SK-N-SH (cell line): ENCODE data around the gene FBXO33. TPM values are rescaled to one million over a fixed set of nuclear protein-coding genes. Genes with fewer than 3 reads are reported as not detected.

Experiments used
- CTCF ChIA-PET: fragments of 300-600, 350-600 bp; formaldehyde crosslinking; extraction: SDS; loops from one replicate; lab custom pipeline; 2021; lab: Yijun Ruan, JAX
- POLR2A ChIA-PET: fragments of 350-600 bp; sonication (Branson Sonifier 250); formaldehyde crosslinking; extraction: SDS; loops from one replicate; lab custom pipeline; 2020; ENCODE audit warnings: antibody characterized with exemption, inconsistent platforms; lab: Yijun Ruan, JAX
- DNase-seq: peaks from one replicate; pipeline ENCODE4 v3.0.0; 2012
- H2AFZ ChIP-seq: fragments of 200-600 bp; sonication (generic); 2 replicates; pipeline ENCODE4 v1.8.1; 2016; ENCODE audit warnings: antibody characterized with exemption, mild to moderate bottlenecking, low read depth
- H3F3A ChIP-seq: fragments of 200-600 bp; sonication (generic); replicated peaks from 2 replicates; pipeline ENCODE3; 2016; ENCODE audit warnings: antibody characterized with exemption, mild to moderate bottlenecking; ENCODE audit not compliant: insufficient read depth
- H3K27ac ChIP-seq, 2 experiments: fragments of 200-500 bp in 1 of 2; fragments of 200-600 bp in 1 of 2; sonication (Bioruptor generic) in 1 of 2; sonication (generic), shearing (Covaris generic) in 1 of 2; 2 replicates each; pipeline versions ENCODE4 v1.5.1 to v1.6.1; 2014 to 2016; ENCODE audit warnings: low read depth in 2 of 2, inconsistent platforms in 1 of 2, low read length in 1 of 2, mild to moderate bottlenecking in 1 of 2, mixed read lengths in 1 of 2
- H3K27me3 ChIP-seq: fragments of 200-600 bp; sonication (generic), shearing (Covaris generic); 2 replicates; pipeline ENCODE4 v1.6.1; 2016; ENCODE audit warnings: mixed run types; ENCODE audit not compliant: insufficient read depth
- H3K36me3 ChIP-seq, 2 experiments: fragments of 200-500 bp in 1 of 2; fragments of 200-600 bp in 1 of 2; sonication (Bioruptor generic) in 1 of 2; sonication (generic) in 1 of 2; replicated peaks in 1 of 2; 2 replicates each; pipeline versions ENCODE3 to v1.5.1; 2014 to 2016; ENCODE audit warnings: low read length in 1 of 2, mild to moderate bottlenecking in 1 of 2; ENCODE audit not compliant: insufficient read depth in 2 of 2, control insufficient read depth in 1 of 2
- H3K4me1 ChIP-seq, 2 experiments: fragments of 200-500 bp in 1 of 2; fragments of 200-600 bp in 1 of 2; sonication (Bioruptor generic) in 1 of 2; sonication (generic), shearing (Covaris generic) in 1 of 2; 2 replicates each; pipeline versions ENCODE4 v1.5.1 to v1.6.1; 2014 to 2016; ENCODE audit warnings: low read depth in 1 of 2, low read length in 1 of 2, mixed run types in 1 of 2; ENCODE audit not compliant: insufficient read depth in 2 of 2, control insufficient read depth in 1 of 2
- H3K4me2 ChIP-seq: fragments of 200-600 bp; sonication (generic), shearing (Covaris generic); 2 replicates; pipeline ENCODE4 v1.6.1; 2017; ENCODE audit warnings: mixed run types
- H3K4me3 ChIP-seq, 2 experiments: fragments of 200-500 bp in 1 of 2; fragments of 200-600 bp in 1 of 2; sonication (Bioruptor generic) in 1 of 2; sonication (generic), shearing (Covaris generic) in 1 of 2; 2 replicates each; pipeline versions ENCODE4 v1.5.1 to v1.8.1; 2014 to 2016; ENCODE audit warnings: low read depth in 2 of 2, inconsistent platforms in 1 of 2, low read length in 1 of 2, mild to moderate bottlenecking in 1 of 2, mixed read lengths in 1 of 2, moderate library complexity in 1 of 2
- H3K79me2 ChIP-seq: fragments of 200-600 bp; sonication (generic); 2 replicates; pipeline ENCODE4 v1.8.1; 2017; ENCODE audit warnings: mild to moderate bottlenecking; ENCODE audit not compliant: insufficient read depth
- H3K9ac ChIP-seq: fragments of 200-600 bp; sonication (generic); 2 replicates; pipeline ENCODE4 v1.6.1; 2017; ENCODE audit warnings: mixed run types
- H3K9me2 ChIP-seq: fragments of 200-600 bp; sonication (generic); 2 replicates; pipeline ENCODE4 v1.6.1; 2017; ENCODE audit warnings: mixed run types
- H3K9me3 ChIP-seq: fragments of 200-600 bp; sonication (generic); 2 replicates; pipeline ENCODE4 v1.6.1; 2017; ENCODE audit warnings: mixed run types, mild to moderate bottlenecking, moderate library complexity
- H4K20me1 ChIP-seq: fragments of 200-600 bp; sonication (generic); 2 replicates; pipeline ENCODE4 v1.6.1; 2017; ENCODE audit warnings: mild to moderate bottlenecking, mixed run types; ENCODE audit not compliant: insufficient read depth
- CHD2 ChIP-seq: fragments of 150-350 bp; IDR thresholded peaks from 2 replicates; pipeline ENCODE4 v1.6.1; 2018; ENCODE audit warnings: low read length; ENCODE audit not compliant: partially characterized antibody
- EZH2phosphoT487 ChIP-seq: fragments of 200-600 bp; sonication (generic); IDR thresholded peaks from 2 replicates; pipeline ENCODE4 v1.6.1; 2017; ENCODE audit warnings: low read depth, mixed run types, mild to moderate bottlenecking, antibody characterized with exemption, moderate library complexity, borderline replicate concordance
- FOSL2 ChIP-seq: IDR thresholded peaks from 2 replicates; pipeline ENCODE4 v1.4.0; 2012; ENCODE audit warnings: low read depth, mild to moderate bottlenecking, moderate library complexity, borderline replicate concordance
- GATA2 ChIP-seq: sonication (generic); formaldehyde crosslinking; IDR thresholded peaks from 2 replicates; pipeline ENCODE4 v1.5.0; 2020; ENCODE audit warnings: mild to moderate bottlenecking, missing genetic modification reagents
- NFIC ChIP-seq: IDR thresholded peaks from 2 replicates; pipeline ENCODE4 v1.4.0; 2012; ENCODE audit warnings: borderline replicate concordance
- NRF1 ChIP-seq: IDR thresholded peaks from 2 replicates; pipeline ENCODE4 v1.6.1; 2012; ENCODE audit warnings: low read depth, mild to moderate bottlenecking, low read length
- RCOR1 ChIP-seq: fragments of 150-350 bp; IDR thresholded peaks from 2 replicates; pipeline ENCODE4 v1.6.1; 2017; ENCODE audit warnings: antibody characterized with exemption, low read length
- RXRA ChIP-seq: IDR thresholded peaks from 2 replicates; pipeline ENCODE4 v1.4.0; 2012; ENCODE audit warnings: low read depth, mild to moderate bottlenecking, borderline replicate concordance
- SIN3A ChIP-seq: IDR thresholded peaks from 2 replicates; pipeline ENCODE4 v1.6.1; 2012; ENCODE audit warnings: low read depth, mild to moderate bottlenecking, low read length, moderate library complexity, borderline replicate concordance
- SMC3 ChIP-seq: IDR thresholded peaks from 2 replicates; pipeline ENCODE4 v1.6.1; 2012; ENCODE audit warnings: low read depth, low read length, improper control_type of control experiment
- TCF12 ChIP-seq: IDR thresholded peaks from 2 replicates; pipeline ENCODE4 v1.4.0; 2012
- WGBS: methylation state at CpG from one replicate; pipeline ENCODE4 v1.1.6; 2017; ENCODE audit warnings: low lambda C conversion rate; 5-methylcytosine and 5-hydroxymethylcytosine counted together
- polyA plus RNA-seq, 3 experiments: library from polyadenylated mRNA; depleted of rRNA; stranded (reverse); fragments of >200 nt; gene quantifications; 2 replicates each; pipeline ENCODE4 v1.2.3, GENCODE V29; 2012

FBXO33 gene
- polyA plus RNA-seq, 1 of the 3 experiments (the other 2 are of a cell fraction) = 4.2 TPM

- Histone ChIP-seq H3K79me2 (no peaks in the 10 kb centered on the region), H3K27ac (no peak overlapping the region), H3K4me2 (no peak overlapping the region), H3K9ac (no peak overlapping the region), H3K9me2 (no peaks in the 10 kb centered on the region), H3K9me3 (no peaks in the 10 kb centered on the region), H3K4me1 (no peaks in the 10 kb centered on the region), H3K27me3 (no peaks in the 10 kb centered on the region), H3F3A (no peaks in the 10 kb centered on the region), H3K36me3 (no peaks in the 10 kb centered on the region), H4K20me1 (no peaks in the 10 kb centered on the region), H3K4me3 (no peak overlapping the region), H2AFZ (no peak overlapping the region)
- CTCF ChIA-PET = no interaction called here
- no peak for DNase-seq
- POLR2A ChIA-PET = no interaction called here
- 94% methylated on average over 8 of the region's 9 CpGs for WGBS
- TF ChIP-seq FOSL2 = no peak
- TF ChIP-seq EZH2phosphoT487 = no peak
- no peak for TF ChIP-seq NFIC
- no peak for TF ChIP-seq RCOR1
These were observed 80.5 kb downstream of the FBXO33 start for GRCh38 chr14:39351708-39352107.

DNA sequence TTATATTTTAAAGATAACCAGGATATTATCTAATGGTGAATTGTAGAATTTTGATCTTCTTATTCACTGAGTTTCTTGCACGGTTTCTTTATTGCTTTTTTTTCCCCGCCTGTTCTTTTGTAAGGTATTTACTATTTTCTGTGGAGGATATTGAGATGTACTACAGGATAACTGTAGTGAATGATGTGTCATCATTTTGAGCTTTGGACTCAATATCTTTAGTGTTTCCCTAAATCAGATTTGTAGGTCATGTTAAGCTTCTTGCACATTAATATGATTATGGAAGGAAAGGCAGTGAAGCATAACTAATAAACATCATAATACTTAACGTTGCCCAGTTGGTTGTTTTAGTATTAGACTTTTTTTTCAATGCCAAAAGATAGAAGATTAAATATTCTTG is 81.4 kb downstream of the FBXO33 start:
- Histone ChIP-seq H3K4me2 (no peak overlapping the region), H3K27ac (no peak overlapping the region), H3K27me3 (no peaks in the 10 kb centered on the region), H3K9me2 (no peaks in the 10 kb centered on the region), H3K9me3 (no peaks in the 10 kb centered on the region), H3K79me2 (no peaks in the 10 kb centered on the region), H2AFZ (no peak overlapping the region), H3K9ac (no peak overlapping the region), H3K4me3 (no peak overlapping the region), H4K20me1 (no peaks in the 10 kb centered on the region), H3K36me3 (no peaks in the 10 kb centered on the region), H3K4me1 (no peaks in the 10 kb centered on the region), H3F3A (no peaks in the 10 kb centered on the region)
- TF ChIP-seq SMC3 = no peak
- no peak for TF ChIP-seq GATA2
- no peak for TF ChIP-seq RXRA
- TF ChIP-seq TCF12 = no peak
- no peak for TF ChIP-seq CHD2
- TF ChIP-seq SIN3A = no peak
- no peak for TF ChIP-seq NRF1
- CTCF ChIA-PET = no interaction called here
- DNase-seq = no peak
- 78% methylated on average over 3 of the region's 3 CpGs for WGBS
- POLR2A ChIA-PET = no interaction called here

Other genes with a start within 250 kb of the FBXO33 start
- 2.6 and 4.7 TPM in 2 replicates for gene MIA2, start 198.5 kb downstream of the FBXO33 start, polyA plus RNA-seq (2012; rRNA removed)